Stimulated activated naive CD8-positive, alpha-beta T cell treated with anti-CD3 and anti-CD28 coated beads, Interleukin-15, amount 100 ng/mL, for 72 hours (primary cell): ENCODE measurements around the gene KLRC4.

Experiments used
- ATAC-seq: fragments of 150-1000 bp; cut with Tn5 transposase; 2 replicates; pipeline ENCODE4 v1.10.0; 2021; ENCODE audit warnings: mild to moderate bottlenecking, moderate library complexity
- DNase-seq, 2 donors: peaks; one replicate each; pipeline ENCODE4 v3.0.0; 2021 to 2022
- H3K27ac Mint-ChIP-seq, 2 donors: one replicate each; pipeline ENCODE4 v1.8.0; 2022; ENCODE audit warnings: mild to moderate bottlenecking in 2 of 2, mixed read lengths in 2 of 2, moderate library complexity in 2 of 2
- H3K27me3 Mint-ChIP-seq: one replicate; pipeline ENCODE4 v1.8.0; 2022; ENCODE audit warnings: mixed read lengths
- H3K4me1 Mint-ChIP-seq: one replicate; pipeline ENCODE4 v1.8.0; 2022; ENCODE audit warnings: mild to moderate bottlenecking, mixed read lengths
- H3K4me3 Mint-ChIP-seq, 2 donors: one replicate each; pipeline ENCODE4 v1.8.0; 2022; ENCODE audit warnings: mild to moderate bottlenecking in 2 of 2, mixed read lengths in 2 of 2, moderate library complexity in 1 of 2
- H3K9me3 Mint-ChIP-seq, 2 donors: one replicate each; pipeline ENCODE4 v1.8.0; 2022; ENCODE audit warnings: mixed read lengths in 2 of 2

The KLRC4 gene

GRCh38 chr12:10365696-10366405 lies 43.7 kb downstream of the KLRC4 start:
- no peak for DNase-seq
- Mint-ChIP-seq H3K4me3 (no peak overlapping the region), H3K27me3 (no peaks in the 10 kb centered on the region), H3K4me1 (peaks cover 42% of the 10 kb centered on the region), H3K9me3 (peaks cover 4 to 8% of the 10 kb centered on the region in 2 donors), H3K27ac (no peak overlapping the region)
- ATAC-seq = no peak

GRCh38 chr12:10364815-10365622 lies 44.5 kb downstream of the KLRC4 start:
- Mint-ChIP-seq H3K4me3 (no peak overlapping the region), H3K9me3 (peaks cover 4 to 8% of the 10 kb centered on the region in 2 donors), H3K27ac (no peak overlapping the region), H3K27me3 (no peaks in the 10 kb centered on the region), H3K4me1 (peaks cover 42% of the 10 kb centered on the region)
- DNase-seq = peak; percentile 74 to 82
- ATAC-seq = peak; percentile 72

GRCh38 chr12:10363914-10364814 lies 45.4 kb downstream of the KLRC4 start:
- H3K4me1 Mint-ChIP-seq = peaks cover 43% of the 10 kb centered on the region
- peak; percentile 62 to 76 for DNase-seq

GRCh38 chr12:10363658-10363913 lies 46.0 kb downstream of the KLRC4 start:
- Mint-ChIP-seq H3K4me1 (peaks cover 43% of the 10 kb centered on the region), H3K4me3 (no peak overlapping the region), H3K27me3 (no peaks in the 10 kb centered on the region), H3K9me3 (peaks cover 4 to 8% of the 10 kb centered on the region in 2 donors), H3K27ac (no peak overlapping the region)
- ATAC-seq (no peak), DNase-seq (no peak)

More at GRCh38 chr12:10363914-10364814, 45.4 kb downstream of the KLRC4 start:
- Mint-ChIP-seq H3K27ac (no peak overlapping the region), H3K4me3 (no peak overlapping the region), H3K9me3 (peaks cover 4 to 8% of the 10 kb centered on the region in 2 donors), H3K27me3 (no peaks in the 10 kb centered on the region)
- ATAC-seq = peak; percentile 86

- Mint-ChIP-seq H3K4me3 (no peak overlapping the region), H3K4me1 (peaks cover 42% of the 10 kb centered on the region), H3K27me3 (no peaks in the 10 kb centered on the region), H3K9me3 (peaks cover 2 to 4% of the 10 kb centered on the region in 2 donors), H3K27ac (no peak overlapping the region)
- ATAC-seq (no peak), DNase-seq (no peak)
Observed at GRCh38 chr12:10362828-10363657, 46.5 kb downstream of the KLRC4 start.

GRCh38 chr12:10362325-10362724 lies 47.2 kb downstream of the KLRC4 start:
- H3K27ac Mint-ChIP-seq = no peak overlapping the region
- DNase-seq = no peak
- H3K4me3 Mint-ChIP-seq = no peak overlapping the region
- no peaks in the 10 kb centered on the region for H3K27me3 Mint-ChIP-seq
- peaks cover 36% of the 10 kb centered on the region for H3K4me1 Mint-ChIP-seq
- ATAC-seq = no peak
- H3K9me3 Mint-ChIP-seq = no peaks in the 10 kb centered on the region

GRCh38 chr12:10361622-10362021 lies 47.9 kb downstream of the KLRC4 start:
- H3K27me3 Mint-ChIP-seq = no peaks in the 10 kb centered on the region
- DNase-seq (no peak), ATAC-seq (no peak)
- H3K9me3 Mint-ChIP-seq = no peaks in the 10 kb centered on the region
- peak overlapping the region; percentile 48 to 59 for H3K4me3 Mint-ChIP-seq
- H3K4me1 Mint-ChIP-seq = peaks cover 36% of the 10 kb centered on the region
- H3K27ac Mint-ChIP-seq = peak overlapping the region; percentile 41 to 86

GRCh38 chr12:10361084-10361483 lies 48.5 kb downstream of the KLRC4 start:
- ATAC-seq = peak; percentile 53
- Mint-ChIP-seq H3K4me1 (peaks cover 36% of the 10 kb centered on the region), H3K27ac (peak overlapping the region; percentile 41 to 86), H3K4me3 (peak overlapping the region; percentile 48 to 59), H3K9me3 (no peaks in the 10 kb centered on the region), H3K27me3 (no peaks in the 10 kb centered on the region)
- DNase-seq = peak in 1 of 2 donors; percentile 57

GRCh38 chr12:10358969-10359368 lies 50.6 kb downstream of the KLRC4 start:
- Mint-ChIP-seq H3K27me3 (no peaks in the 10 kb centered on the region), H3K27ac (no peak overlapping the region), H3K4me3 (peak overlapping the region; percentile 17 to 27), H3K4me1 (peaks cover 42% of the 10 kb centered on the region), H3K9me3 (no peaks in the 10 kb centered on the region)
- DNase-seq (no peak), ATAC-seq (no peak)

GRCh38 chr12:10358131-10358530 lies 51.4 kb downstream of the KLRC4 start:
- Mint-ChIP-seq H3K4me3 (no peak overlapping the region), H3K27ac (peak overlapping the region in 1 of 2 donors; percentile 12), H3K27me3 (no peaks in the 10 kb centered on the region), H3K9me3 (peaks cover under 1 to 2% of the 10 kb centered on the region in 2 donors), H3K4me1 (peaks cover 44% of the 10 kb centered on the region)
- ATAC-seq = no peak
- no peak for DNase-seq
